H9 (cell line): ENCODE data around the gene UGT1A5. TPM values are rescaled to one million over a fixed set of nuclear protein-coding genes. Genes with fewer than 3 reads are reported as not detected.

Experiments used
- DNase-seq: peaks from one replicate; pipeline ENCODE4 v3.0.0-alpha.2; 2017
- H2AFZ ChIP-seq: one replicate; pipeline ENCODE4 v1.6.1; 2013; ENCODE audit warnings: mild to moderate bottlenecking, low read length, control low read depth, moderate library complexity
- H2AK5ac ChIP-seq: 2 replicates; pipeline ENCODE4 v1.6.1; 2013; ENCODE audit warnings: low read length, control low read depth, mixed read lengths; ENCODE audit not compliant: insufficient read length
- H2BK120ac ChIP-seq: one replicate; pipeline ENCODE4 v1.6.1; 2013; ENCODE audit warnings: low read depth, mild to moderate bottlenecking, low read length, control low read depth, inconsistent platforms; ENCODE audit not compliant: poor library complexity, severe bottlenecking
- H2BK12ac ChIP-seq: 2 replicates; pipeline ENCODE4 v1.6.1; 2013; ENCODE audit warnings: low read length, control low read depth, mixed read lengths, low read depth; ENCODE audit not compliant: insufficient read length
- H2BK15ac ChIP-seq: 2 replicates; pipeline ENCODE4 v1.6.1; 2013; ENCODE audit warnings: low read depth, low read length, control low read depth
- H2BK20ac ChIP-seq: one replicate; pipeline ENCODE4 v1.6.1; 2013; ENCODE audit warnings: low read depth, mild to moderate bottlenecking, low read length, control low read depth, inconsistent platforms; ENCODE audit not compliant: poor library complexity, severe bottlenecking
- H2BK5ac ChIP-seq: 2 replicates; pipeline ENCODE4 v1.6.1; 2013; ENCODE audit warnings: low read length, control low read depth, mixed read lengths; ENCODE audit not compliant: insufficient read length
- H3K14ac ChIP-seq: 2 replicates; pipeline ENCODE4 v1.6.1; 2013; ENCODE audit warnings: low read length, control low read depth; ENCODE audit not compliant: insufficient read depth
- H3K18ac ChIP-seq: 2 replicates; pipeline ENCODE4 v1.6.1; 2013; ENCODE audit warnings: low read depth, mild to moderate bottlenecking, mixed read lengths, low read length, control low read depth; ENCODE audit not compliant: insufficient read length
- H3K23ac ChIP-seq: 2 replicates; pipeline ENCODE4 v1.6.1; 2013; ENCODE audit warnings: low read length, control low read depth, mixed read lengths, low read depth; ENCODE audit not compliant: insufficient read length
- H3K23me2 ChIP-seq: 2 replicates; pipeline ENCODE4 v1.6.1; 2013; ENCODE audit warnings: low read depth, mild to moderate bottlenecking, mixed read lengths, low read length, control low read depth; ENCODE audit not compliant: insufficient read length, poor library complexity, severe bottlenecking
- H3K27ac ChIP-seq: 2 replicates; pipeline ENCODE4 v1.5.1; 2013; ENCODE audit warnings: low read length, control low read depth, mixed read lengths, low read depth; ENCODE audit not compliant: insufficient read length
- H3K27me3 ChIP-seq: 2 replicates; pipeline ENCODE4 v1.6.1; 2013; ENCODE audit warnings: low read length, control low read depth, inconsistent platforms; ENCODE audit not compliant: insufficient read depth
- H3K4ac ChIP-seq: 2 replicates; pipeline ENCODE4 v1.6.1; 2013; ENCODE audit warnings: low read depth, mild to moderate bottlenecking, control low read depth, inconsistent platforms, low read length, moderate library complexity
- H3K4me1 ChIP-seq: 2 replicates; pipeline ENCODE4 v1.6.1; 2013; ENCODE audit warnings: low read length, control low read depth, inconsistent platforms; ENCODE audit not compliant: insufficient read depth
- H3K4me2 ChIP-seq: 2 replicates; pipeline ENCODE4 v1.6.1; 2013; ENCODE audit warnings: low read length, control low read depth, mixed read lengths; ENCODE audit not compliant: insufficient read length, insufficient read depth
- H3K56ac ChIP-seq: 2 replicates; pipeline ENCODE4 v1.6.1; 2013; ENCODE audit warnings: low read depth, mild to moderate bottlenecking, mixed read lengths, low read length, control low read depth; ENCODE audit not compliant: insufficient read length
- H3K79me1 ChIP-seq: 2 replicates; pipeline ENCODE4 v1.6.1; 2013; ENCODE audit warnings: low read depth, mild to moderate bottlenecking, moderate library complexity, low read length, control low read depth, inconsistent platforms; ENCODE audit not compliant: insufficient read depth, poor library complexity, severe bottlenecking
- H3K79me2 ChIP-seq: 2 replicates; pipeline ENCODE4 v1.6.1; 2013; ENCODE audit warnings: low read length, control low read depth, inconsistent platforms; ENCODE audit not compliant: insufficient read depth
- H3K9ac ChIP-seq: 2 replicates; pipeline ENCODE4 v1.6.1; 2013; ENCODE audit warnings: low read length, control low read depth, mixed read lengths; ENCODE audit not compliant: insufficient read length; ENCODE audit errors: extremely low read depth
- H3K9me3 ChIP-seq: one replicate; pipeline ENCODE4 v1.6.1; 2013; ENCODE audit warnings: low read depth, low read length, inconsistent platforms; ENCODE audit not compliant: control insufficient read depth
- H3T11ph ChIP-seq: one replicate; pipeline ENCODE4 v1.6.1; 2013; ENCODE audit warnings: mild to moderate bottlenecking, low read length, control low read depth, inconsistent platforms
- H4K20me1 ChIP-seq: one replicate; pipeline ENCODE4 v1.6.1; 2013; ENCODE audit not compliant: control insufficient read depth, insufficient read length, insufficient read depth
- H4K5ac ChIP-seq: 2 replicates; pipeline ENCODE4 v1.6.1; 2013; ENCODE audit warnings: low read depth, mild to moderate bottlenecking, mixed read lengths, low read length, control low read depth; ENCODE audit not compliant: insufficient read length
- H4K8ac ChIP-seq: replicated peaks from 2 replicates; pipeline ENCODE4 v1.6.1; 2013; ENCODE audit warnings: low read length, control low read depth, mixed read lengths, low read depth; ENCODE audit not compliant: insufficient read length
- H4K91ac ChIP-seq: 2 replicates; pipeline ENCODE4 v1.6.1; 2013; ENCODE audit warnings: low read depth, mild to moderate bottlenecking, moderate library complexity, mixed read lengths, low read length, control low read depth; ENCODE audit not compliant: insufficient read length
- H3K27ac Mint-ChIP-seq, 3 experiments: 2 replicates in 2 of 3; 3 replicates in 1 of 3; pipeline ENCODE4 v1.8.0; 2020 to 2021; ENCODE audit warnings: mixed read lengths in 3 of 3, mild to moderate bottlenecking in 1 of 3, moderate library complexity in 1 of 3
- H3K27me3 Mint-ChIP-seq: 2 replicates; pipeline ENCODE4 v1.8.0; 2021; ENCODE audit warnings: low read depth, mild to moderate bottlenecking, moderate library complexity, mixed read lengths
- H3K36me3 Mint-ChIP-seq, 3 experiments: 2 replicates in 2 of 3; 3 replicates in 1 of 3; pipeline ENCODE4 v1.8.0; 2020 to 2021; ENCODE audit warnings: low read depth in 3 of 3, mixed read lengths in 3 of 3; ENCODE audit not compliant: insufficient read depth in 1 of 3
- H3K4me1 Mint-ChIP-seq, 2 experiments: 2 replicates each; pipeline ENCODE4 v1.8.0; 2020; ENCODE audit warnings: mixed read lengths in 2 of 2
- H3K4me3 Mint-ChIP-seq, 2 experiments: 2 replicates in 1 of 2; 3 replicates in 1 of 2; pipeline ENCODE4 v1.8.0; 2020 to 2021; ENCODE audit warnings: mild to moderate bottlenecking in 2 of 2, mixed read lengths in 2 of 2, moderate library complexity in 1 of 2
- H3K9me3 Mint-ChIP-seq, 2 experiments: 2 replicates in 1 of 2; 3 replicates in 1 of 2; pipeline ENCODE4 v1.8.0; 2020; ENCODE audit warnings: mild to moderate bottlenecking in 2 of 2, mixed read lengths in 2 of 2, moderate library complexity in 1 of 2
- WGBS: extraction: QIAGEN DNeasy Blood & Tissue Kit; methylation state at CpG from one replicate; pipeline ENCODE4 v1.1.7; 2013; ENCODE audit warnings: missing lambda C conversion rate, low lambda C conversion rate, mixed read lengths; ENCODE audit not compliant: insufficient read length; ENCODE audit errors: extremely low coverage; 5-methylcytosine and 5-hydroxymethylcytosine counted together
- total RNA-seq: library from RNA; stranded (reverse); gene quantifications from 2 replicates; pipeline ENCODE4 v1.2.1, GENCODE V29; 2021
- TF ChIP-seq, protein P1 (sequence below): fragments of 200-600 bp; sonication (generic); conservative IDR thresholded peaks from 3 replicates; pipeline ENCODE4 v1.8.0; 2021; ENCODE audit warnings: antibody characterized with exemption, mild to moderate bottlenecking

Gene UGT1A5
- total RNA-seq, 1 experiment from 2014 or later = not detected

DNA sequence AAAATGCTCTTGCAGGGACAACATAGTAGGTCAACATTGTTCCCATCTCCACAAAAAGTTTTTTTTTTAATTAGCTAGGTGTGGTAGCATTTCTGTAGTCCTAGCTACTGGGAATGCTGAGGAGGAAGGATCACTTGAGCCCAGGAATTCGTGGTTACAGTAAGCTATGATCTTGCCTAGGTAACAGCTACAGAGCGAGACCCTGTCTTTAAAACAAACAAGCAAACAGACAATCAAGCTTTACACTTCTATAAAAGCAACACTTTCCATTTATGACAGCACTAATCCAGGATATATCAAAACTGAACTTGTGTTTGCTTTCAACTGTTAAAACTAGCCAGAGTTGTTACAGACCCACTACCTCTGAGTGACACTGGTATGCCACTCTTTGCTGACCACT is 28.2 kb downstream of the UGT1A5 start:
- Histone ChIP-seq H3K23ac (no peak overlapping the region), H3K56ac (no peak overlapping the region), H2BK120ac (no peak overlapping the region), H3K4ac (no peak overlapping the region), H3K4me1 (no peaks in the 10 kb centered on the region), H3K79me1 (no peaks in the 10 kb centered on the region), H3T11ph (no peak overlapping the region), H2BK15ac (no peak overlapping the region), H2BK5ac (no peak overlapping the region), H3K27ac (no peak overlapping the region), H2AK5ac (no peak overlapping the region), H2BK12ac (no peak overlapping the region), H3K18ac (no peak overlapping the region), H2AFZ (no peak overlapping the region), H3K23me2 (no peaks in the 10 kb centered on the region), H2BK20ac (no peak overlapping the region), H4K5ac (no peak overlapping the region), H3K9me3 (no peaks in the 10 kb centered on the region), H3K27me3 (no peaks in the 10 kb centered on the region), H3K9ac (no peak overlapping the region), H4K91ac (no peak overlapping the region), H3K79me2 (no peaks in the 10 kb centered on the region), H3K4me2 (no peak overlapping the region), H4K8ac (no peak overlapping the region), H3K14ac (no peak overlapping the region), H4K20me1 (no peaks in the 10 kb centered on the region)
- Mint-ChIP-seq H3K27ac (no peak overlapping the region), H3K36me3 (peaks cover 0 to 7% (median 5%) of the 10 kb centered on the region in 3 experiments; a peak in 4 of 7 replicates), H3K4me3 (no peak overlapping the region), H3K9me3 (peaks cover 11 to 14% of the 10 kb centered on the region in 2 experiments), H3K27me3 (peaks cover 2% of the 10 kb centered on the region), H3K4me1 (no peaks in the 10 kb centered on the region)
- no peak for DNase-seq
- no CpG with 5 or more reads among the region's 2 CpGs for WGBS
- TF ChIP-seq, protein P1, sequence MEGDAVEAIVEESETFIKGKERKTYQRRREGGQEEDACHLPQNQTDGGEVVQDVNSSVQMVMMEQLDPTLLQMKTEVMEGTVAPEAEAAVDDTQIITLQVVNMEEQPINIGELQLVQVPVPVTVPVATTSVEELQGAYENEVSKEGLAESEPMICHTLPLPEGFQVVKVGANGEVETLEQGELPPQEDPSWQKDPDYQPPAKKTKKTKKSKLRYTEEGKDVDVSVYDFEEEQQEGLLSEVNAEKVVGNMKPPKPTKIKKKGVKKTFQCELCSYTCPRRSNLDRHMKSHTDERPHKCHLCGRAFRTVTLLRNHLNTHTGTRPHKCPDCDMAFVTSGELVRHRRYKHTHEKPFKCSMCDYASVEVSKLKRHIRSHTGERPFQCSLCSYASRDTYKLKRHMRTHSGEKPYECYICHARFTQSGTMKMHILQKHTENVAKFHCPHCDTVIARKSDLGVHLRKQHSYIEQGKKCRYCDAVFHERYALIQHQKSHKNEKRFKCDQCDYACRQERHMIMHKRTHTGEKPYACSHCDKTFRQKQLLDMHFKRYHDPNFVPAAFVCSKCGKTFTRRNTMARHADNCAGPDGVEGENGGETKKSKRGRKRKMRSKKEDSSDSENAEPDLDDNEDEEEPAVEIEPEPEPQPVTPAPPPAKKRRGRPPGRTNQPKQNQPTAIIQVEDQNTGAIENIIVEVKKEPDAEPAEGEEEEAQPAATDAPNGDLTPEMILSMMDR = no peak
